ENCODE data around the gene TRMT1. TPM values are rescaled to one million over a fixed set of nuclear protein-coding genes. Genes with fewer than 3 reads are reported as not detected.

Gene TRMT1
- total and polyA plus RNA-seq, 2 of the 8 experiments (the other 6 are each of a cell fraction or from before 2014, with no cell fraction given), result 77.4 to 99.3 TPM

DNA sequence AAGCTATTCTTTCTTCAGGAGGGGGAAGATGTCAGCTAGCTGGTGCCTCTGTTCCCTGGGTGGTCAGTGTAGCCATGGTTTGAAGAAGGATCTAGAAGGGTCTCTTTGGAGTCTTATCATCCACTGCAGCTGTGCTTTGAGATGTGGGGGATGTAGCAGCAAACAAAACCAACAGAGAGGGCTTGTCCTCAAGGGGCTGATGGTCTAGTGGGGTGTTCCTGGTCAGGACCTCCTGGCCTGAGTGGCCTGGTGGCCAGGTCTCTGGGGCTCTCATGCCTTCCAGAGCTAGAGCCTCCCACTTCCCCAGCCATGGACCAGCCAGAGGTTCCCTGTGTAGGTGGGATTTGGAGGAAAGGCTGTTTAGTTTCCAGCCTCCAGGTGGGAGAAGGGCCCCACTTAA is 54.2 kb downstream of the TRMT1 start (continued):
- TF ChIP-seq CHD7 (IDR thresholded peaks at IDR 0.05; ENCODE audit: insufficient replicate concordance, low read length) (no peak), ATF3 (IDR thresholded peaks at IDR 0.05; ENCODE audit: insufficient read depth, low read depth, low read length) (no peak), CTBP2 (IDR thresholded peaks at IDR 0.05; ENCODE audit: borderline replicate concordance, insufficient read depth, insufficient read length, low read length) (no peak), NRF1 (IDR thresholded peaks at IDR 0.05; ENCODE audit: low read depth, low read length) (no peak)
- TF ChIP-seq, protein P1, sequence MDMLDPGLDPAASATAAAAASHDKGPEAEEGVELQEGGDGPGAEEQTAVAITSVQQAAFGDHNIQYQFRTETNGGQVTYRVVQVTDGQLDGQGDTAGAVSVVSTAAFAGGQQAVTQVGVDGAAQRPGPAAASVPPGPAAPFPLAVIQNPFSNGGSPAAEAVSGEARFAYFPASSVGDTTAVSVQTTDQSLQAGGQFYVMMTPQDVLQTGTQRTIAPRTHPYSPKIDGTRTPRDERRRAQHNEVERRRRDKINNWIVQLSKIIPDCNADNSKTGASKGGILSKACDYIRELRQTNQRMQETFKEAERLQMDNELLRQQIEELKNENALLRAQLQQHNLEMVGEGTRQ (IDR thresholded peaks at IDR 0.05; ENCODE audit: low read length), result no peak

All from H1 (cell line).